NCI-H524 treated with DMSO at 0.1 percent for 48 hours (cell line): ENCODE measurements around the gene RPL26.
"Not testable (repeated sequence)": the region's sequence is repeated elsewhere in the genome, so short reads cannot be mapped to it uniquely, and the experiment has no call there.

Experiments used
- DNase-seq: peaks from one replicate; lab custom pipeline; 2025; lab: John Stamatoyannopoulos, UW

RPL26 gene

GRCh38 chr17:8394497-8394896 is 11.5 kb upstream of the RPL26 start:
- not testable (repeated sequence) for DNase-seq

DNA sequence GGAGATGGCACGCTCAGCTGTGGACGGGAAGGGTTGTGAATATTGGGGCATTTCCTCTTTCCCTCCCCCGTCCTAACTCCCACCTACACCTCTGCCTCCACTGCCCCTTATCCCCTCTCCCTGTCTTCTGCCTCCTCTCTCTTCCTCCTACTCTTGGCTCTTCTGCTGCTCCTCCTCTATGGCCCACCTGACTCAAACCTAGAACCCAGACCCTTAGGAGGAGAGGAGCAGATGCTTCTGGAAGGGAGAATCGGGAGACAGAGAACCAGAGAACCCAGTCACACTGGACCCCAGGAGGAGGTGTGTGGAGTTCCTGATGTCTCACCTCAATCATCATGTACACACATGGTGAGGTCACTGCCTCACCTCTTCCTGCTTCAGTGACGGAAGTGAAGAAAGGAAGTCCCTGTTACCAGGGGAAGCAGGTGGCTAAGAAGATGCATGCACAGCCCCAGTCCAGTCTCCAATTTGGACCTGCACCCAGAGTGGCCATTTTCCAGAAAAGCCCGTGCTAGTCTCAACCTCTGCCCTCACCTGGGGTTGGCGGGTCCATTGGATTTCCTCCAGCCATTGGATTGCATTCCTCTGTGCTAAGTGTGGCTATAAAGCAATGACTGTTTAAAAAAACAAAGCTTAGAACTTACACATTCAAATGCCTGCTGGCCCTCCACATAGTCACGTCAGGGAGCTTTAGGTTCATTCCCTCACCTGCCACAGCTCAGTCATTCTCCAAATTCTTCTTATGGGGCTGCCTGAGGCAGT is 10.7 kb upstream of the RPL26 start:
- no peak for DNase-seq

DNA sequence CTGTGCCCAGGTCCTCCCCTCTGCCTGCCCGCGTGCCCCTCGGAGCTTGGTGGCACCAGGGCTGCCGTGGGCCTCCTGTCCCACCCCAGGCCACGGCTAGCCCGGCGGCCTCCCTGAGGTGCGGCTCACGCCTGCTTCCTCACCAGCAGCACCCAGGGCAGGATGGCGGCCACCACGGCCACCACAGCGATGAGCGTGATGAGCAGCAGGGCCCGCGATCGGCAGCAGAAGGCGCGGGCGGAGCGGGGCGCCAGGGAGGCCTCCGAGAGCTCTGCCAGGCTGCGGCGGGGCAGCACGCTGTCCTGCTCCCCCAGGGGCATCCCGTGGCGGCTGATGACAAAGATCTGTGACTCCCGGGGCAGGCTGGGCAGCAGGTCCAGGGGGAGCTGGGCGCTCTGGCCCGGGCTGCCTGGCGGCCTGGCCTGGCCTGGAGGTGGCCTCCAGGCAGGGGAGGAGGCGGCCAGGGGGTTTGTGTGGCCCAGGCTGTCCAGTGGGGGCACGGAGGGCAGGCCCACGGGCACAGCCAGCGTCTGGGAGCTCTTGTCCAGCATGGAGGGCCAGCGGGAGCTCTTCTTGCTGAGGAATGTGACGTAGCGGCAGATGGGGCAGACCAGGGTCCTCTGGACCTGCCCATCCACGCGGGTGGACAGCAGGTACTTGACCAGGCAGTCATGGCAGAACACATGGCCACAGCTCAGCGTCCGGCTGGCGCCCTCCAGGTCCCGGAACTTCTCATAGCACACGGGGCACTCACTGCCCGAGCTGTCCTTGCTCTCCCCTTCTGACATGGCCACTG is 9.9 kb upstream of the RPL26 start:
- no peak for DNase-seq

DNA sequence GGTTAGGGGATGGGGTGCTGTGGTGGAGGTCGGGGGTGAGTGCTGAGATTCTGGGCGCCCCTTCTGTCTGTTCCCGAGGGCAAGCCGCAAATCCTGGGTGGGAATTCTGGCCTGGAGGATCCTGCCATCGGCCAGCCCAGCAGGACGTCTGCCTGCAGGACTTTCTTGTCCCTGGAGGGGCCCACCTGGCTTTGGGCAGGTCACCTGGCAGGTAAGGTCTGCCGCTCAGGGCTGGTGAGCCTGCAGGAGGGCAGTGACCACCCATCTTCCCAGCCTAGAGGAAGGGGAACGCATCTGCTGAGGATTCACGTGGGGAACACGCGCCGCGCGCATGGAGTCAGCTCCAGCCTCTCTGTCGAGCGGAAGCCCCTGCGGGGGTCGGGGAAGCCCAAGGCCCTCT is 9.3 kb upstream of the RPL26 start:
- no peak for DNase-seq

DNA sequence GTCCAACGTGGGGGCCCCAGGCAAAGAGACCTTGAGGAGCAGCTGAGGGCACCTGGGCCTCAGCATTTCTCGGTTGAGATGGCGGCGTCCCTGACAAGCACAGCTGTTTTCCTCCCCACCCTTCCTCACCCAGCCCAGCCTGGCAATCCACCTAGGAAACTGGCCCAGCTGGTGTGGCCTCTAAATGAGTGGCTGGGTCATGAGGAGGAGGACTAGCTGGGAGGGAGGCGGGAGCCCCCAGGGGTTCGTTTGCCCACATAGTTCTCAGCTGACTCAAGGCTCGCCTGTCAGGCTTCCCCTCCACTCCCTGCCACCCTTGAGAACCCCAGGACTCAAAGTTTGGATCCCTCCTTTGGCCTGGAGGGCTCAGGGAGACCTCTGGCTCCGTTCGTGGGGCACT is 8.7 kb upstream of the RPL26 start:
- DNase-seq, result no peak

DNA sequence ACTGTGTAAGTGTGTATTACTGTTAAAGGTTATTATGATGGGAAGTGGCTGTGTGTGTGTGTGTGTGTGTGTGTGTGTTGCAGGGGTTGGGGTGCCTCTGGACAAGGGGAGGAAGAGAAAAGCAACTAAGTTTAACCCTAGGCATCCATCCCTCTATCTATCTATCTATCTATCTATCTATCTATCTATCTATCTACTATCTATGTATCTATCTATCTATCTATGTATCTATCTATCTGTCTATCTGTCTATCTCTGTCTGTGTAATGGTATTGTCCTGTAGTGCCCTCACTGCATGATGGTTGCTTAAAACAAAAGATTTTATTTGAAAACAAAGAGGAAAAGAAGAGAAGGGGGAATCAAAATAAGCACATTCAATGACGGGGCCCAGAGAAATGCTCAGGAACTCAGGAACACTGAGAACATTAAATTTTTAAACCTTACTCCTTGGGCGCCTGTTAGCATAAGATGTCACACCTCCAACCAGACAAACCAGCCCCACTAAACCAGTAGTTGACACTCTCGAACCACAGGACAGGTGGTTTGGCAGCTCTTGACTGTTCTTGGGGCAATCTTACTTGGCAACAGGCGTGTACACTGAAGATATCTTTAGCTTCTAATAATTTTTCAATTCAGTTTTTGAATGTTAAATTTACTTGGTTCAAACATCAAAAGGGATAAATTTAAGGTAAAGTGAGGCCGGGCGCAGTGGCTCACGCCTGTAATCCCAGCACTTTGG is 5.1 kb upstream of the RPL26 start:
- DNase-seq, result no peak

GRCh38 chr17:8386841-8387240 is 3.8 kb upstream of the RPL26 start:
- DNase-seq, result no peak

GRCh38 chr17:8384801-8385378 is 1.9 kb upstream of the RPL26 start:
- no peak for DNase-seq

DNA sequence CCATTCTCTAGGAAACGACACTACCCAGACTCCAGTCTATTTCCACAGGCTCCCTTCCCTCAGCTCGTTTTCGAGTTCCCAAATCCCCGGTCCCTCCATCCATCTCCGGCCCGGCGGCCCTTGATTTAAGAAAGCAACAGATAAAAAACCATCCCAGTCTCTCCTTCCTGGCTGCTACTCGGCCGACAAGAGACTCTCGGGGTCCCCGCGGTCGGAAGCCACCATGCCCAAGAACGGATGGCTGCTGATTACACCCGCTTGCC is 182 bp downstream of the RPL26 start:
- DNase-seq, result no peak

DNA sequence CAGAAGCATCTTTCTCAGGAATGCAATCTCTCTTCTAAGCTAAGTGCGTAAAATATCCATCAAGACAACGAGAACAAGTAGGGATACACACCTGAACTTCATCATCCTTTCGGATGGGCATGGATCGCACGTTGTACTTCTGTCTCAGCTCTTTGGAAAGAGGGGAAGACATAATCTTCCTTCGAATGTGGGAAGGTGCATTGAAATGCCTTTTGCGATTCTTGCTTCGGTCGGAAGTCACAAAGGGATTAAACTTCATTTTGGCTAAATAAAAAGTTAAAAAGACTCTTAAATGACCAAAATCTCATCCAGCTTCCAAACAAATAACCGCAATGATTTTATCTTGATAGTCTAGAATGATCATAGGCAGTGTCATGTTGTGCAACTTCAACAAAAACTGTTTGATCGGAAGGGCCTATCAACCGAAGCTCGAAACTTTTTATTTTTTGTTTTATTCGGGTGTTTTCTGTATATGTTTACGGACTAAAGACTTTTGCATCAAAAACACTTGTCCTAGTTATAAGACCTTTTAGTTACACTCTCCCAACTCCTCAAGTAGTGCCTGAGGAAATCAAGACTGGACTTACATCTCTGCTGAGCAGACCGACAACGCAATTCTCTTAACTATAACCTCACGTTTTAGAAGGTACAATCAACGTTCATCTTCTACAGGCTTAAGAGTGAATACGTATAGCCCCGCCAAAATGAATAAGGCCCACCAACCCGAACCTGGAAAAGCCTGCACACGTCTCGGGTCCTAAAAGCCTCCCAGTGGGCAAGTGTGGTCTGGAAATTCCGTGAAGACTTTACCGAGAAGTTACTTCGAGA is 727 bp downstream of the RPL26 start:
- no peak for DNase-seq

- no peak for DNase-seq
These were observed 2.9 kb downstream of the RPL26 start for GRCh38 chr17:8380049-8380448.

- not testable (repeated sequence) for DNase-seq
These were observed 4.9 kb downstream of the RPL26 start for GRCh38 chr17:8378117-8378516.

DNA sequence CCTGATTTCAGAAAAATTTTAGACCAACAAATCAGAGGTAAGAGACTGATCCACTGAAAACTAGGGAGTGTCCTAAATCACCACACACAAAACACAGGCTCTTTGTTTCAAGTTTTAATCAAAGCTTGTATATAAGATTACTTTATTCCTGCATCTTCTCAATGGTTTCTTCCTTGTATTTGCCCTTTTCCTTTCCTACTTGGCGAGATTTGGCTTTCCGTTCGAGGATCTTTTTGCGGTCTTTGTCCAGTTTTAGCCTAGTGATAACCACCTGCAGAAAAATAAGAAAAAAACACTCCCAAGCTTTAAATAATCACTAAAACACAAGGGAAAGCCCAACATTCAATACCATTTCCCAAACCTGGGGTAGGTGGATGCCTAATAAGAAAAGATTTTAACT is 5.6 kb downstream of the RPL26 start:
- no peak for DNase-seq

GRCh38 chr17:8376271-8377067 is 6.5 kb downstream of the RPL26 start, which contains the start of gene KRABD2:
KRABD2 (minus strand) TSS chr17:8376704.
- peak; percentile 35 for DNase-seq

- DNase-seq, result no peak
These were observed 7.2 kb downstream of the RPL26 start for GRCh38 chr17:8375738-8376259.

DNA sequence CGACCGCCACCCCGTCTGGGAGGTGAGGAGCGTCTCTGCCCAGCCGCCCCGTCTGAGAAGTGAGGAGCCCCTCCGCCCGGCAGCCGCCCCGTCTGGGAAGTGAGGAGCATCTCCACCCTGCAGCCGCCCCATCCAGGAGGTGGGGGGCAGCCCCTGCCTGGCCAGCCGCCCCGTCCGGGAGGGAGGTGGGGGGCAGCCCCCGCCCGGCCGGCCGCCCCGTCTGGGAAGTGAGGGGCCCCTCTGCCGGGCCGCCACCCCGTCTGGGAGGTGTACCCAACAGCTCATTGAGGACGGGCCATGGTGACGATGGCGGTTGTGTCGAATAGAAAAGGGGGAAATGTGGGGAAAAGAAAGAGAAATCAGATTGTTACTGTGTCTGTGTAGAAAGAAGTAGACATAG is 9.1 kb downstream of the RPL26 start:
- not testable (repeated sequence) for DNase-seq

GRCh38 chr17:8372422-8372821 is 10.6 kb downstream of the RPL26 start:
- DNase-seq, result no peak

GRCh38 chr17:8371786-8372185 is 11.2 kb downstream of the RPL26 start:
- no peak for DNase-seq

DNA sequence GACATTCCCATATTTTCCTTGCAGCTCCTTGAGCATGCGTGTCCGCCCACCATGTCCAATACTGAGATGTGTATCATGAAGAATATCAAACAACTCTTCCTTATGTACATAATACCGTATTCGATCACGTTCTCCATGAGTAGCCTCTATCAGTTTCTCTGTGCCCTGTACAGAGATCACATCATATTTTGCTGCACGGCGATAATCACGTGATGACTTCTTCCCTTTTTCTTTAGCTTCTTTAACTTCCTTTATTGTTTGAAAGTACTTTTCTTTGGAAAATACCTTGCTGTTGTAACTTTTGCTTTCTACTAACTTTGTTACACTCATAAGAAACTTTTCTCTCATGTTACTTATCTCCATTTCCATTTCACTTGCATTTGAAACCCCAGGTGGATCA is 13.0 kb downstream of the RPL26 start:
- DNase-seq, result no peak

DNA sequence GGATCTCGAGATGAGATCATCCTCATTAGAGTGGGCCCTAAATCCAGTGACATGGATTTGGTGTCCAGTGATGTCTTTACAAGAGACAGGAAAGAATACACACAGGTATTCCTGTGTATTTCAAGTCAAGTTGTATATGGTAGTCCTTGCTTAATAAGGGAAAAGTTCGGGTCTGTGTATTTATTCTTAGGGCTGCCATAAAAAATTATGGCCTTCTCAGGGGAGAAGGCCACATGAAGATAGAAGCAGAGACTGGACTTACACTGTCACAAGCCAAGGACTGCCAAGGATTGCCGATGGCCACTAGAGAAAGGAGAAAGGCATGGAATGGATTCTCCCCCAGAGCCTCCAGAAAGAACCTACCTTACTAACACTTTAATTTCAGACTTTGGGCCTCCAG is 14.8 kb downstream of the RPL26 start:
- DNase-seq, result no peak

DNA sequence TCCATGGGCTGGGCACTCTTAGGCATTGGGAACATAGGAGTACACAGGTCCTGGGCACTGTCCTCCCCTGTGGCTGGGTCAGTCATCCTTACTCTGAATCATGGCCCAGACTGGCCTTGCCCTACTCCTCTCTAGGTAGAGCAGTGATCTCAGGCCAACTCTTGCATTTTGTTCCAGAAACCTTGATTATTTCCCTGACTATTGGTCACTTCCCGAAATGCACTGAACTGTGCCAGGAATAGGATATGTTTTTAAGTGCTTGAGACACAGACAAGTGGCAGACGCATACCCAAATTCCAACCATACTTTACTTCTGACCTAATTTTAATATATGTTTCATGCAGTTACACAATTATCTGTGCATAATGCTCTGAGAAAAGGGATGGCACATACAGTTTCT is 16.8 kb downstream of the RPL26 start:
- no peak for DNase-seq
